Measurements from ENCODE around the gene CTNND2.
"Not testable (repeated sequence)": the region's sequence is repeated elsewhere in the genome, so short reads cannot be mapped to it uniquely, and the experiment has no call there.

Gene CTNND2

DNA sequence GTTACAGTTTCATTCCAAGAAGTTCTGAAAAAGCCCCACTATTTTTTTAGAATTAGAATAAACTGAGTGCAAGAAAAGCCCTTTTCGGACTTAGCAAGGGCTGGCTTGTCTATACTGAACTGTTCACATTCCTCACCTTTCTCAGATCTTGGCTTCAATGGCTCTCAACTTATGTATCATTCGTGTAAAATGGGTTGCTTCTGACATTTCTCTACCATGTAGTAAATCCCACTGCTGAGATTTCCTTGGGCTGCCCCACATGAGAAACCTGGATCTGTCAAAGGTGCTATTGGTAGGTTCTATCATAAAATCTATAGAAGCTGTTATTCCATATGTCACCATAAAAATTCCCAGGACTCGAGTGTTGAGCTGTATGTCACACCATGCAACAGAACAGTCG lies 454.3 kb downstream of the CTNND2 start:
- no peak for DNase-seq

DNA sequence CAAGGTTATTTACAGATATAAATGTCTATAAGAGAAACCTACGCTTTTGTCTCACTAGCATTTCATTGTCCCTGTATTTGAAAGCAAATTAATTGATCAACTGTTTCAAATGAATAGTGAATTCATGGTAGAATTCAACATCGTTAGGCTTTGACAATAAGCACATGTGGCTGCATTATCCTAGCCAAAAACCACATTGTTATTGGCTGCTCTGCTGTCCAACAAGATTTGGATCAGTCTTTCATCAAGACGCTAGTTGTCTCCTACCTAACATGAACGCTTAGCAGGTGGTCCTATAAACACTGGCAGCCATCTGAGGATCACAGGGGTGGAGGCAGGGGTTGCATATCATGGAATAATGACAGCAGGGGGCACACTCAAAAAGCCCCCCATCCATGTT lies 455.0 kb downstream of the CTNND2 start:
- DNase-seq = no peak

DNA sequence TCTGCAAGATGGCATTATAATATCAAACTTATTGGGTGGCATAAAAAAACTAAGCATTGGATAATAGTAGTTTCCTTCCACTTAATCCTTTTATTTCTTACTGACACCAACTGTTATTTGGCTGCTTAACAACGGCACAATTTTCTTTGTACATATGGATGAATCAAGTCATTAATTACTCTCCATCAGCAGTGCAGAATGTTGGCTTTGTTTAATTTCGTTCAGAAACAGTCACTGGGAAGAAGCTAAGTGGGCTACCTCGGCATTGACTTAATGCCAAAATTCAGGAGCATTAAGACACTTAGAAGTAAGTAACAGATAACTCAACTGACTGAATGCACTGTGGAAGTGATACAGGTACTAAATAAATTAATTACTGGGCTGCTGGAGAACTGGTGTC lies 460.4 kb downstream of the CTNND2 start:
- DNase-seq = no peak

DNA sequence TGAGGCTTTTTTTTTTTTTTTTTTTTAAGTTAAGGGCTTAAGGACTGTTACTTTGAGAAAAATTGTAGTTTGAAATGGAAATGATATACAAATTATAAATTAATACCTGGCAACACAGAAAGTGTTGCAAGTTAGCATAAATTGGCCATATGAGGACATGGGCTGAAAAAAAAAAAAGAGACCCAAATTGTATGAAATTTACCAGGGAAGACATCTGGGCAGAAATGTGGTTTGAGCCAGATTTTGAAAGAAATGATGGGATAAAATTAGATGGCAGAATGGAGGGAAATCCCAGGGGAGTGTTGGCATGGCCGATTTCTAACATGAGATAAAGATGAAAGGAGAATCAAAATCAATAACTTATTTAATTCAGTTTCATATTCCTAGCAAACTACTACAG lies 472.1 kb downstream of the CTNND2 start:
- DNase-seq = no peak

DNA sequence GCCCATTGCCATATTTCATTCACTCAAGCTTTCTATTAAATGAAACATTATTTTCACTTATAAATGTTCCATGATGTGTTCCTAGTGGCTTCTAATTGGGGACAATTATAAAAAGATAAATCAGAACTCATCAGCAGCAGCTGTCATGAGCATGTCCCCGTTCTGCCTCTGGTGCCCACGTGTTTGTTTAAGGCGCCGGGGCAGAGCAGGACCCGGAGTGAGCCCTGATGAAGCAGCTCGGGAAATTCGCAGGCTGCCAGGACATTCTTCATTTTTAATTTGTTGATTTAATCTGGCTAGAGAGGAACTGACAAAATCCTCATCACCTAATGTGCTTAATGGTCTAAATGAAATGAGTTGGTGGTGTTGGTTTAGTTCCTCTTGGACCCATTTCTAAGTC lies 475.0 kb downstream of the CTNND2 start:
- no peak for DNase-seq

DNA sequence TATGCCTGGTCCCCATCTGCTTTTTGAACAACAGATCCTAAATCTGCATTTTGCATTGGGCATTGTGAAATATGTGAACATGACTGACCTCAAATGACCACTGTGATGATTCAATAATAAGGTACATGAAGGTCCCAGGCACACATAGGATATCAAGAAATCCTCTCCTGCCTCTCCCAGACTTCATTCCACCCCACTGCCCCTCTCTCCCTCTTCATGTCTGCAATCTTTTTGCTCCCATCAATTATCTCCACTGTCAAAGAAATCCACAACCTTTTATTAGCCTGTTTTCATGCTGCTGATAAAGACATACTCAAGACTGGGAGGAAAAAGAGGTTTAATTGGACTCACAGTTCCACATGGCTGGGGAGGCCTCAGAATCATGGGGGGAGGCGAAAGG lies 476.7 kb downstream of the CTNND2 start:
- DNase-seq = no peak

DNA sequence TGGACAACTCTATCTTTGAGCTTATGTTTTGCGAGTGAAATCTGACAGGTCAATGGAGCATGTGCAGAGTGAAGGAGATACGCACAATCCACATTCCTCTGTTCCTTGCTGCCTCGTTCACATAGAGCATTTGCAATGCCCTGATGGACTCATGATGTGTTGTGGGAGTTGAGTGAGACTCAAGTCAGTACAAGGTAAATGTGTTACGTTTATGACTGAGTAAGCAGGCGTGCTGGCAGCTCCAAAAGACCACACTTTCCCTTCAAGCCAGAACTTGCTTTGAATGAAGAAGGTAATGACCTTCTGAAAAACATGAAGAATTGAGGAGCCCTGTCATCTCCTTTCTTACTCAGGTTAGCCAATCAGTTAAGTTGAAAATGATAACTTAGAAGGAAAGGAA lies 477.8 kb downstream of the CTNND2 start:
- no peak for DNase-seq

DNA sequence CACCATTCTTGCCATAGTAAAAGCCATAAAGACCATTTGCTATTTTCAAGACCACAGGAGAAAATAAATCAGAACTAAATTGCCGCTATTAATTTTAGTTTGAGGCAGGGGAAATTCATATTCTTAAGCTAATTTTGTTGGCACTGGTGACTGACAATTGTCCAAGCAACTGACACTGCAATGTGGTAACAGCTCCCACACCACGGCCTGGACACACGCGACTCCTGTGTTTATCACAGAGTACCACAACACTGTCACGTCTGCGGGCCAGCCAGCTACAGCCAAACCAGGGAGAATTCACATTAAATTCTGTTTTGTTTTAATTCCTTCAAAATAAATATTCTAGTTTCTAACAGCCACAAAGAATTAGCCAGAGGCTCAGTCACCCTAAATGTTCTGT lies 481.9 kb downstream of the CTNND2 start:
- DNase-seq = no peak

DNA sequence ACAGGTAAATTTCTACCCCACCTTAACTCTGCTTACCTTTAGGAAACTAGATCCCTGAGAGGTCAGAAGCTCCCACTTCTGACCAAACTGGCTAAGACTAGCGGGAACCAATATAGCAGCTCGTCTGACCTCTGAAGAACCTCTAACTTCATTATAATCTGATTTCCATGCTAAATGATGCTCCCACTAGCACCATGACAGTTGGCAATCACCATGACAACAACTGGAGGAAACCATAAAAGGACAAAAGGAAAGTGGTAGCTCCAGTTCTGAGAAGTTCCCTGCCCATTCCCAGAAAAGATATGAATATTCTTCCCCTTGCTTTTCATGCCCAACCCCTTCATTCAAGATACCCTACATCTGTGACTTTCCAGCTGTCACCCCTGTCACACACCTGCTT lies 483.3 kb downstream of the CTNND2 start:
- no peak for DNase-seq

DNA sequence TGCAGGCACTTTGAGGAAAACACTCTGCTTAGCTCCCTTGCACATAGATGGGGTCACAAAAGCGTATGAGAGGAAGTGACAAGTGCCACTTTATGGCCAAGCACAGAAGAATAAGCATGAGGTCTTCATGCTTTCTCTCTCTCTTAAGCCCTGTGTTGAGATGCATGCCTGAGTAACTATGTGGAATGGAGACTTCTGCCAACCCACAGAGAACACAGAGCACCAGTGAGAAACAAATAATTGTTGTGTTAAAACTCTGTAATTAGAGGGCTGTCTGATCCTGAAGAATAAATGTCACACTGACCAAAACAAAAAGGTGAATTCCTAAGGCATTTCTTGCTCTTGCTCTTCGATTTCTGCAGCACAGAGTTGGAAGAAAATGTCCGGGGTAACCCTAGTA lies 488.5 kb downstream of the CTNND2 start:
- no peak for DNase-seq

DNA sequence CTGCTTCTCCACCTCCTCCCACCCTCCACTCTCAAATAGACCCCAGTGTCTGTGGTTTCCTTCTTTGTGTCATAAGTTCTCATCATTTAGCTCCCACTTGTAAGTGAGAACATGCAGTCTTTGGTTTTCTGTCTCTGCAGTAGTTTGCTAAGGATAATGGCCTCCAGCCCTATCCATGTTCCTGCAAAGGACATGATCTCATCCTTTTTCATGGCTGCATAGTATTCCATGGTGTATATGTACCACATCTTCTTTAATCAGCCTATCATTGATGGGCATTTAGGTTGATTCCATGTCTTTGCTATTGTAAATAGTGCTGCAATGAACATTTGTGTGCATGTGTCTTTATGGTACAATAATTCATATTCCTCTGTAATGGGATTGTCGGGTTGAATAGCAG lies 489.5 kb downstream of the CTNND2 start:
- DNase-seq = not testable (repeated sequence)

DNA sequence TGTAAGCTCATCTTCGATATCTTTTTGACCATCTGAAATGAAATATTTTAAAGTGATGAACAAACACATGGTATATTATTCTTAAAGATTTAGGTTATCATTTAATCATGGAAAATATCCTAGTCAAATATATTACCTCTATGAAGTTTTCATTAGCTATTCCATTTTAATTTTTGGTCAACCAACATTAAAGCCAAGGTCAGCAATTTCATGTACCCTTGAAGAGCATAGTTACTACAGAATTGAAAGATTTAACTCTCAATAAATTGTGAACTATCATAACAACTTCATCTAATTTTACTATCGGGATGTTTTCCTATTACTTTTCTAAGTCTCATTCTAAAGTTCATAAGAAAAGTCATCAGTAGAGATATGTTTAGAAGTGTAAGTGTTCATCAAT lies 492.6 kb downstream of the CTNND2 start:
- DNase-seq = no peak

DNA sequence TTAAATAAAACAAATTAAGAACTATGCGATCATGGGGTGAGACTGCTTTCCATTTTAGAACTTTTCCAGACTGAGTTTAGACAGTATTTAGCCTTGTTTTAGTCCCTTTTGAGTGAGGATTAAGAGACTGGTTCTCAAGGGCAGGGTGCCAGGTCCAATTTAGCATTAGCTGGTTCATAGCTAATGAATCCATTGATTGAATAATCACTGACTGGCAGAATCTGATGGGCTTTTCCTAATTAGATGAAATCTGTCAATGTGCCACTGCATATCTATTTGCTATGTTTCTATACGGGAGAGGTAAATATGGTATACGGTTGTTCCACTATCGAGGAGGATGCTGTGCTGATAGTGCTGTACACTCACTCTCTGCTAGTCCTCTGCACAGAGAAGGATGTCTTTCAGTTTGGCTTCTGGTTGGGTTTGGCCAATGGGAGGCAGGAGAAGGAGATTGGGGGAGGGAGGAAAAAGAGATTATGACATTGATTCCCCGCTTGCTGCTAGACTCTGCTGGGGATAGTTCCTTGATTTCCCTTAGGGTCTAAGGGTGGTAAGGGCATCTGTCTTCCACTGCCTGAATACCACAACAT lies 496.6 kb downstream of the CTNND2 start:
- no peak for DNase-seq

DNA sequence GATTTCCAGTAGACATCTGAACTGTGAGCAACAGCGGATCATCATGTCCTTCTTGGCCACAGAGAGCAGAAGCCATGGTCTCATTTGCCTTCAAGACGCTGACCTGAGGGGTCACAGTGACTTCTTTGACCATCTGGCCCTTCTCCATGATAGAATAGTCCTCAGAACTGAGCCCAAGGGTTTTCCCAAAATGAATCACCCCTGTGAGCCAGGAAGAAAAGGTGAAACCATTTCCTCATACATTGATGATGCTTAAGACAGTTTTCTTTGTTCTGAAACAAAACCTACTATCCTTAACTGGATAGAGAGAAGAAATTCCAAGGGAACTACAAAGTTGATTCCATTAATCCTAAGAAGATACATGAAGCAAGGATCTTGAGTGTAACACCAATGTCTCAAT lies 503.9 kb downstream of the CTNND2 start:
- DNase-seq = no peak

DNA sequence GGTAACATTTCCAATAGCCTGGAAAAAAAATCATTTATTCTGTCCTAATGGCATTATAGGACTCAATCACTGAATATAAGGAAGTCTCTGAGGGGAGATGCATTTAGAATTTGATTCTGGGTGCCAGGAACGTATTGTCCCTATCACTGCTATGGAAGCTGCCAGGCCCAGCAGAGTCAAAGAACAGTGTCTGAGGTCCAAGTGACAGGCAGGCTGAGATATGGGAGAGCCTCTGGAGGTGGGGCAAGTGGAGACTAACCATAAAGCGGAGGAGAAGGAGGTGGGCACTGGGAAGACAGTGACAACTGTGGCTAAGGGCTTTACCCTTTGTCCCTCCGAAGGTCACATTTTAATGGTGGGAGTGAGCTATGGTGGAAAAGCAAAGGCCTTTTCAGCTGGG lies 505.5 kb downstream of the CTNND2 start:
- no peak for DNase-seq

DNA sequence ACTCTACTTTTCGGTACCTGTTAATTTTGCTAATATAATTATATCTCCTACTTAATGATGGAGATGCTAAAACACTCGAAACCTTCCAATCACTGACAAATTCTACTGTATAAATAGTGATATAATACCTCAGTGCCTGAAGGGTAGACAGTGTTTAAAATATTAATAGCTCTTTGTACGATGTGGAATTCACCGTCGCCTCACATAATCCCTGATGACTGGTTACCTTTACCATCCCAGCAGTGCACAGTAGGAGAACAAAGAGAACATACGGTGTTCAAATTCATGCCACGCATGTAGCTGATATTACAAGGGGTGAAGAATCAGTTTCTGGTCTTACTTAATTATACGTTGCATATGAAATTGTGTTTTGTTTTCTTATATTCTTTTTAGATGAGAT lies 506.7 kb downstream of the CTNND2 start:
- DNase-seq = no peak

DNA sequence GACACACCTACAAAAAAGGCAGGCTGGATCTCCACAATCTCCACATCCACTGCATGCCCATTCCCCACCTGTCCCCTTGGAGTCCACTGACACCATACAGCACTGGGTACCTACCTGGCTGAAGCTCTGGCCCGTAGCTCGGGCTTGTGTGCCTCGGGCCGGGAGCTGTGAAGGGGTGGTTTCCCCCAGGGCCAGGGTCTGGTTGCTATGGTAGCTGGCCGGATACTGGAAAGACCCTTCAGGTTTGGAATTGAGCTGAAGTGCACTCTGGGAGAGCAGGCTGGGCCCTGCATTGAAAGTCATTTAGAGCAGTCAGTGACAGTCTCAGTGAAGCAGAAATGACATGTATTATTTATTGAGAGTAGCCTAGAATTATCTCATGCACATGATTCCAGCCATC lies 507.3 kb downstream of the CTNND2 start:
- no peak for DNase-seq

DNA sequence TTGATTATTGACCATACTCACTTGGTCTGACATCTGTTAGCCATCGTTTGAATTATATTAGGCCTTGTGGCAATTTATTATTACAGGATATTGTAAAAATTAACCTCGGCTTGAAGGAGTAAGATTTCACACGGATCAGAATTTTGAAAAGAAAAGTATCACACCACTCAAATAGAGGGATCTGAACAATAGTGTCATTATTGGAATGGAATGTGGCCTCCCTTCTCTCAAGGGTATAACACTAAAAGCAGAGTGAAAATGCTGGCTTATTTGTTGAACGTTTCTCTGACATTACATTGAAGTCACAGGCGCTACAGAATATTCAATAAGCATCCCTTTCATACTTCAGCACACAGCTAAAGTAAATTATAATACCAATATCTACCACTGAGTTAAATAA lies 509.3 kb downstream of the CTNND2 start:
- DNase-seq = no peak

DNA sequence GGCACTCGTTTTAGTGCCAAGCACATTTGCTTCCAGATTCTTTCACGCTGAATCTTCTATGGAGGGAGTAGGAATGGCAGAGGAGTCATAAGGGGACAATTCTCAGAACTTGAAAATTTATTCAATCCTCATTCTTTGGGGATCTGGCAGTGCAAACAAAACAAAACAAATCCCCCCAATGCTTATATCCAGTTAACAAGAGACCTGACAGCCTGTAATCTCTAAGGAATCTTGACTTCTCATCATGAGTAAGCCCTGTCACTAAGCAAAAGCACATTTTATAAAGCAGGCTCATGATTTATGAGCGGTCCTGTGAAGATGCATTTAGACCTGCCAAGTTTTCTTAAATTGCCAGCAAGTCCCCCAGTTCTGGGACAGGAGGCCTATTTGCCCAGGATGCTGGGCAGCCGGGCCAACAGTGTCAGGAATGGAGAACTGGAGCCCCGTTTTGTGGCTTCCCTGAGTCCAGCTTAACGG lies 513.9 kb downstream of the CTNND2 start:
- DNase-seq = no peak

DNA sequence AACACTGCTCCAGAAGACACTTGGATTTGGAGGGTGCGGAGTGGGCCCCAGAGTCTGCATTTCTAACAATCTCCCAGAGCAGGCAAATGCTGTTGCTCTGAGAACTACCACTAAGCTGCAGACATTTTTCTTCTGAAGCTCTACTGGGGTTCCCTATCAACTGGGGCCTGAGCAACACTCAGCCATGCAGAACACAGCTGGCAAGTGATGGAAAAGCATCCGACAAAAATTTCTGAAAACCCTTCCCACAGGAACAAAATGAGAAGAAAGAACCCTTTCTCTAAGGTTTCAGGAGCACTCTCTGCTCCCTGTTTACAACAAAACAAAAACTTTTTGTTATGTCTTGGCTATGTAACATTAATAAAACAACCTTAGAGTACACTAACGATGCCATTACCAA lies 516.9 kb downstream of the CTNND2 start:
- DNase-seq = no peak

DNA sequence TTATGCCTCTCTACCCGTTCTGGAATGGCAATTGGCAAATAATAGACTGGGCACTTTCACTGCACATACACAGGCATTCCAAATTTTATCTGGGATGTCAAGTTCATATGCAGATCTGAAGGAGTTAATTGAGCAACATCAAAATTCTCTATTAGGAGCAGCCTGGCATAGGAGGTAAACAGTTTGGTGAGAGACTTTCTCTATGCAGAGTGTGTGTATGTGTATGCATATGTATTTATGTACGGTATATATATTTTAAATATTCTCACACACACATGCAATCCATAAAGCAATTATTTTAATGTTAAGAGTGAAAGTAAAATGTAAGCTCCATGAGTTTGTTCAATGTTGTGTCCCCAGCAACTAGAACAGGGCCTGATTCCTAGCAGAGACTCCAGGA lies 517.8 kb downstream of the CTNND2 start:
- DNase-seq = no peak

DNA sequence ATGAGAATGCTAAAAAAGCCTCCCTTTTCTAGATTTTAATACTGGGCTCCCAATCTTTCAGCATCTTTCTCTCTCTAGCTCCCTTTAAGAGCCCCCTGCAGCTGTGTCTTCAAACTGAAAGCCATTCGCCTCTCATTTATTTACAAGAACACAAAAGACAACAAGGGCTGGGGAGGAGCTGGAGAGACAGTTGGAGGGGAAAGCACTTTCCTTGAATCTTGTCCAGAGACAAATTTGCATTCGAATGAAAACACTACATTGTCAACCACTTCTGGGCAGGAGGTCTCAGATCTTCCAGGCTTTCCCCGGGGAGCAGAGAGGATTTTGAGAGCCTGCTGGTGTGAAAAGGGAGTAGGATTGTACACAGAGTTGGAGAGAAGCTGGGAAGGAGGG lies 518.3 kb downstream of the CTNND2 start:
- no peak for DNase-seq

DNA sequence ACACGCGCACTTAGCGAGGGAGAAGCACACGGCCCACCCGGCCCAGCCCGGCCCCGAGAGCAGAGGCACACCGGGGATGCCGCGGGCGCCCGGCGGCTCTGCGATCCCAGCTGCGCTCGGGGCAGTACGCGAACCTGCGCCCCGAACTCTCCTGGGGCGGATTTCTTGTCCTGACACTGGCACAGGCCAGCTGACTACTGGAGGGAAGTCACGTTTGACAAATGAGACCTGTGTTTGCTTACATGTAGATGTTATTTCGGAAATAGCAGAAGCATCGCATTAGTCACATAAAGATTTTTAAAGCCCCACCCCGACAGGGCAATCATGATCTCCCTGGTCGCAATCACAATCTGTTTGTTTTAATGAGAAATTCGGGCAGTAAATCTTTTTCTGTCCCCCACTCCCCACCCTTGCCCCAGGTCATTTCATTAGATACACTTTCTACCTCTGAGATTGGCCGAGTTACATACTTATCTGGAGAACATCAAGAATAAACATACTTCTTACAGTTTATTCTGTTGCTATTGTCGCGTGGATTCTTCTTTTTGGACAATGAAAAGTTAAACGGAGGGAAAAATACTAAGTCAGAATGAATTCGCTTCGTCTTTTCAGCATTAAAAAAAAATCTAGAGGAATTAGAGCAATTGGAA lies 518.9 kb downstream of the CTNND2 start:
- no peak for DNase-seq

DNA sequence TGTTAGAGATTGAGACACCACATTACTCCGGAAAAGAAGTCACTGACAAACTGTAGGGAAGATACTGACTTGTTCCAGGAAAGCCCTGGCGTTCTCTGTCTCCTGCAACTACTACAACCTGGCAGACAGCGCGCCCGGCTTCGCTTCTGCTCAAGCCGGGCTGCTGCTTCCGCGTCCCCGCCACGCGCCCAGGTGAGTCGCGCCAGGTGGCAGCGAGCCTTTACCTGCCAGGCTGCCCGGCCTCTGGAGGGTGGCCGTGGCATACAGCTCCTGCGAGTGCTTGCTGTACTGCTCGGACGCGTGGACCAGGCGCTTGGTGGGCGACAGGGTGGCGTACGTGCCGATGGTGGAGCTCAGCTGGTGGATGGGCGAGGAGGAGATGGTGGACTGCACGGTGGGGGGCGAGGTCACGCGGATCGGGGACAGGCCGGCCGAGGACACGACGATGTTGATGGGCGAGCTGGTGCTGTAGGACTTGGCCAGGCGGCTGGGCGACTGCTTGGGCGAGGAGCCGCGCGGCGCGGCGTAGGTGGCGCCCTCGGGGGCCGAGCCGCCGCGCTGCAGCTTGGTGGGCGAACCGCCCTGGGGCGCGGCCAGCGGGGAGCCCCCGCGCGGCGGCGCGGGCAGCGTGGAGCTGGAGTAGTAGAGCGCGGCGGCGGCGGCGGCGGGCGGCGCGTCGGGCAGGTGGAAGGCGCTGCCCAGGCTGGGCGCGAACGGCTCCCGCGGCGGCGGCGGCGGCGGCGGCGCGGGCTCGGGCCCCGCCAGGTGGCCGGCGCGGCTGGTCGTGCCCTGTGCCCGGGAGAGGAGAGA lies 519.6 kb downstream of the CTNND2 start:
- DNase-seq = no peak
